NOMO-1 (cell line): ENCODE measurements around the gene NECTIN1.

Experiments used
- DNase-seq, 2 experiments: peaks; one replicate each; lab custom pipeline; 2025; ENCODE audit not compliant: unreplicated experiment in 2 of 2; lab: John Stamatoyannopoulos, UW

NECTIN1 gene

DNA sequence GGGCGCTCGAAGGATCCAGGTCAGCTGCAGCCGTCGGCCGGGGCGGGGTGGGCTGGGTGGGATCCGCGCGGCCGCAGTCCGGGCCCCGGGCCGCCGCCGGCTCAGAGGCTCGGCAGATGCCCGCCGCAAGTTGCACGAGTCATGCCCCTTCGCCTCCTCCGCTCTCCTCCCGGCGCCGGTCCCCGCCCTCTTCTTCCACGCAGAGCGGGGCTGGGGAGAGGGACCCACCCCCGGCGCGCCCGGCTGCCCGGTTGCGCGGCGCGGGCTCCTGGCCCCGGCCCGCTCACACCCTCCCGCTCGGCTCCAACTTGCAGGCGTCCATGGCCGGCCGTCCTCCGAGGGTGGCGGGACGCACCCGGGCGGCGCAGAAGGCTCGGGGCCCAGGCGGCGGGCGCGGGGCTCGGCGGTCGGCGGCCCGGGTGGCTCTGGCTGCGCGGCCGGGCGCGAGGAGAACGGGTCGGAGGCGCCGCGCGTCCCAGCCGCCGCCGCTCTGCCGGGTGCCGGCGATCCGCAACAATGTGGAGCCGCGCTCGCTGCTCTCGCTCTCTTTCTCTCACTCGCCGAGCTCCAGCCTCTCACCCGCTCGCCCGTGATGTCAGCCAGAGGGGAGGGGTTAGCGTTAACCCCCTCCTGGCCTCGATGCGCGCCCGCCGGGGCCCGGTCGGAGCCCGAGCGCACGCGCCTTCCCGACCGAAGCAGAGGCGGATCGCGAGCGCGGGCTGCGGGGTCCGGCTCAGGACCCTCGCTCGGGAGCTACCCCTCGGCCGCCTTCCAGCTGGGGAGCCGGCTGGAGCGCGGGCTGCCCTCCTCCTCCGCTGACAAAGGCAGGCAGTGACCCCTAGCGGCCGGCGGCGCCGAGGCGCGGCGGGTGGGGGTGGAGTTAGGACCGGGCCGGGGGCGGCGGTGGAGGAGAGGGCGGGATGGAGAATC is at the start of gene NECTIN1:
TSS of gene NECTIN1 (minus strand) at position 550 of the 930 bp plus-strand sequence. CDS start 647 bp downstream, outside the sequence.
- DNase-seq, result peak; percentile 70 to 79

- DNase-seq, result no peak
Measured at GRCh38 chr11:119778391-119779194, 49.6 kb upstream of the NECTIN1 start.

GRCh38 chr11:119777940-119778339 is 48.9 kb upstream of the NECTIN1 start:
- DNase-seq, result no peak

DNA sequence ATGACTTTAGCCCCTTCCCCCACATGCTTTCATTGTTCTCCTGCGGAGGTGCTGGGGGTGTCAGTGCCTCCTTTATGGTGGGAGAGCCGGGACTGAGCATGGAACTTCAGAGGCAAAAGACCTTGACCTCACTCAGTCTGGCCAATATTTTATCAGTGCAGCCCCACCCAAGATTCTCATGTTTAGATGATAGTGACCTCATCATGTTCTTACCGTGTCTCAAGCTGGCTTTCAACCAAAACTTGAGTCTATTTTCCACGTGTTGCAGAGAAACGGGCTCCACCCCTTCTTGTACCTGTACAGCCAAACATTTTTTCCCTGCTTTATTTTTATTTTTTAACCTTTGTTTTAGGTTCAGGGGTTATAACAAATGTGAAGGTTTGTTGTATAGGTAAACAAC is 47.7 kb upstream of the NECTIN1 start:
- DNase-seq, result no peak

GRCh38 chr11:119776031-119776636 is 47.1 kb upstream of the NECTIN1 start:
- no peak for DNase-seq

- DNase-seq, result peak in 1 of 2 experiments; percentile 4
Measured at GRCh38 chr11:119774172-119774763, 45.3 kb upstream of the NECTIN1 start.

GRCh38 chr11:119772641-119773415 is 43.8 kb upstream of the NECTIN1 start:
- DNase-seq, result no peak

- DNase-seq, result no peak
Measured at GRCh38 chr11:119772076-119772475, 43.1 kb upstream of the NECTIN1 start.

DNA sequence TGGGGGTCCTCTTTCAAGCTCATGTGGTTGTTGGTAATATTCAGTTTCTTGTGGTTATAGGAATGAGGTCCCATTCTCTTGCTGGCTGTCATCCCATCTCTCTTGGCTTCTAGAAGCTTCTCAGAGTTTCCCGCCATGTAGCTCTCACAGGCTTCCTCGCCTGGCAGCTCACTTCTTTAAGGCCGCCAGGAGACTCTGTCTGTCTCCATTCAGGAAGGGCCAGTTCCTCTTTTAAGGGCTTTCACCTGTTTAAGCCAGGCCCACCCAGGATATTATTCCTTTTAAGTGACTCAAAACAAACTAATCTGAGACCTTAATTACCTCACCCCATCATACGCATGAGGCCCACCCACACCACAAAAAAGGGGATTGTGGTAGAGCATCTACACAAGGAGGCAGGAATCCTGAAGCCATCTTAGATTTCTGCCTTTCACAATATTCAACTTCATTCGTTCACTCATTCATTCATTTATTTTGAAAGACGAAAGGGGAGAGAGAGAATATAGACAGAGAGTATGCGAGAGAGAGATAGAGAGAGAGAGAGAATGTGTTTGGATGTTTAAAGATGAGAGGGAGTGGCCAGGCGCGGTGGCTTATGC is 42.3 kb upstream of the NECTIN1 start:
- DNase-seq, result no peak

- no peak for DNase-seq
Measured at GRCh38 chr11:119765628-119766027, 36.6 kb upstream of the NECTIN1 start.

DNA sequence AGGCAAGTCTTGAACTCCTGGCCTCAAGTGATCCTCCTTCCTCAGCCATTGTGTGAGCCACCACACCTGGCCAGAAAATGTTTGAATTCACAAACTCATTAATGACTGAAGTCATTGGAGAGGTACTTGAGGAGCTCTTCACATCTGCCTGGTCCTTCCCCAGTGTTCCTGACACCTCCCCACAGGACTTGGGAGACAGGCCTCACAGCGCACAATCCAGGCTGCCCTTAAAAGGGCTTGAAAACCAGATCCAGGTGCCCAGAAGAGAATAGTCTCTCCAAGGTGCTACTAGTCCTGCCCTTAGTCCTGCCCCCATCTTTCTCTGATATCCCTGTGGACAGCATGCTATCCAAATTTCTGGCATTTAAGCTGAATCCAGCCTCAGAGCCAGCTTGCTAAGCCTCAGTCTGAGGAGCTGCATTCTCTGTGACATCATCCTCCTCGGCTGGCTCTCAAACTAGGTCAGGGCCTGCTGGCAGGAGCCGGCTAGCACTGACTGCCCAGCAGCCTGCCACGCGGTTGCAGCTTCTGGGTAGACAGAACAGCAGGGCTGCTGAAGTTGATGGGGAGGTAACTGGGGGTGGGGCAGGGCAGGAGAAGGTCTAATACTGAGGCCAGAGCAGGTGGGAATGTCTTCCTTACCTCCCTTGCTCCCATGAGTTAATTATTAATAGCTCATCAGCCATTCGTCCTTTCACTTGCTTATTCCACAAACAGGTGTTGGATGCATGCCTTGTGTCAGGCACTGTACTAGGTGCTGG is 35.3 kb upstream of the NECTIN1 start:
- no peak for DNase-seq

GRCh38 chr11:119763071-119763728 is 34.2 kb upstream of the NECTIN1 start:
- DNase-seq, result no peak

- DNase-seq, result no peak
Measured at GRCh38 chr11:119759747-119760412, 30.9 kb upstream of the NECTIN1 start.

DNA sequence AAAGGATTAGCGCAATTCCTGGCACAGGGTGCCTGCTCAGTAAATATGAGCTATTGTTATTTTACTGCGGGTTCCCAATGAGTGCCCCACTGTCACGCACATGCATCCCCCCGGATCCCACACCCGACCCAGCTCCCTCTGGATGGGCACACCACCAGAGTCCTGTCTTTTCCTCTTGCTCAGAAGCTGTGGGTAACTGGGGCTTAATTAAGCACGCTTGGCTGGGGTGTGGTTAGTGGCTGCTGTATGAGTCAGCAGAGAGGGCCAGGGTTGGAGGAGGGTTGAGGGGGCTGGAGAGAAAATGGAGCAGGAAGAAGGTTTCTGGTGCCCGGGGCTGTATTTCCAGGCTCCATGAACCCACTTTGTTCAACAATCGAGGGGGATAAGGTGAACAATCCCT is 30.3 kb upstream of the NECTIN1 start:
- DNase-seq, result peak; percentile 73 to 79

- no peak for DNase-seq
Measured at GRCh38 chr11:119758291-119758690, 29.3 kb upstream of the NECTIN1 start.

DNA sequence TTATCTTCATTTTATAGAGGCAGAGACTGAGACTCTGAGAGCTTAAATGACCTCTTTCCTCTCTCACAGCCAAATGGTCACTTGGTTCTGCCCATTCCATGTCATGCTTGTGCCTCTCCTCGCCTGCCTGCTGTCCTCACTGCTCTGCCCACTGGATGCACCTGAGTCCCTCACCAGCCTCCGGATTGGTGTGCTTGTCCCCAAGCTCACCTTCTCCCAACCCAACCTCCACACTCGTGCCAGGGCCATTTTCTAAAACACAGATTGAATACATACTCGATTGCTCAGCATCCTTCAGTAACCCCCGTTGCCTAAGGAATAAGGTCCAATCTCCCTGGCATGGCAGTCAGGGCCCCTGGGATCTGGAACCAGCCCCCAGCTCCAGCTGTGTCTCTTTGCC is 28.4 kb upstream of the NECTIN1 start:
- no peak for DNase-seq

- DNase-seq, result no peak
Measured at GRCh38 chr11:119756169-119756865, 27.3 kb upstream of the NECTIN1 start.
